Measurements from ENCODE around the gene CYP2W1. TPM values are rescaled to one million over a fixed set of nuclear protein-coding genes. Genes with fewer than 3 reads are reported as not detected.

CYP2W1 gene
- total RNA-seq, 1 donor from 2014 or later, result not detected

GRCh38 chr7:1012004-1012715 lies 29.2 kb downstream of the CYP2W1 start:
- no peaks in the 10 kb centered on the region for H3K9me3 ChIP-seq
- peaks cover 13 to 25% of the 10 kb centered on the region in 2 donors for H3K36me3 ChIP-seq
- H3K4me1 ChIP-seq, result no peaks in the 10 kb centered on the region
- no peak overlapping the region for H3K27ac ChIP-seq
- no peak for DNase-seq (ENCODE audit: low spot score in 2 of 2)
- H3K4me3 ChIP-seq, result no peak overlapping the region
- TF ChIP-seq CTCF (IDR thresholded peaks at IDR 0.05), result no peak
- H3K27me3 ChIP-seq, result no peaks in the 10 kb centered on the region
- intact Hi-C loops (cut with DNase I), result no loop called here

- intact Hi-C loops (cut with DNase I), result no loop called here
- peaks cover 9 to 20% of the 10 kb centered on the region in 2 donors for H3K36me3 ChIP-seq
- no peaks in the 10 kb centered on the region for H3K27me3 ChIP-seq
- H3K4me1 ChIP-seq, result no peaks in the 10 kb centered on the region
- DNase-seq (ENCODE audit: low spot score in 2 of 2), result no peak
- no peak overlapping the region for H3K4me3 ChIP-seq
- H3K27ac ChIP-seq, result no peak overlapping the region
- no peak for TF ChIP-seq CTCF (IDR thresholded peaks at IDR 0.05)
- H3K9me3 ChIP-seq, result no peaks in the 10 kb centered on the region
Observed at GRCh38 chr7:1012716-1013095, 29.7 kb downstream of the CYP2W1 start.

GRCh38 chr7:1013581-1013980 lies 30.6 kb downstream of the CYP2W1 start:
- intact Hi-C loops (cut with DNase I), result no loop called here

GRCh38 chr7:1014681-1015080 lies 31.7 kb downstream of the CYP2W1 start:
- Histone ChIP-seq H3K27me3 (no peaks in the 10 kb centered on the region), H3K4me1 (no peaks in the 10 kb centered on the region), H3K27ac (no peak overlapping the region), H3K9me3 (no peaks in the 10 kb centered on the region), H3K4me3 (no peak overlapping the region), H3K36me3 (peaks cover 3 to 10% of the 10 kb centered on the region in 2 donors)
- intact Hi-C loops (cut with DNase I), result no loop called here
- no peak for DNase-seq (ENCODE audit: low spot score in 2 of 2)
- no peak for TF ChIP-seq CTCF (IDR thresholded peaks at IDR 0.05)

More at GRCh38 chr7:1013581-1013980, 30.6 kb downstream of the CYP2W1 start:
- no peaks in the 10 kb centered on the region for H3K27me3 ChIP-seq
- H3K9me3 ChIP-seq, result no peaks in the 10 kb centered on the region
- peaks cover 9 to 15% of the 10 kb centered on the region in 2 donors for H3K36me3 ChIP-seq
- no peaks in the 10 kb centered on the region for H3K4me1 ChIP-seq
- H3K27ac ChIP-seq, result no peak overlapping the region
- DNase-seq (ENCODE audit: low spot score in 2 of 2), result no peak
- no peak overlapping the region for H3K4me3 ChIP-seq
- TF ChIP-seq CTCF (IDR thresholded peaks at IDR 0.05), result no peak

- H3K27me3 ChIP-seq, result no peaks in the 10 kb centered on the region
- H3K9me3 ChIP-seq, result no peaks in the 10 kb centered on the region
- H3K4me3 ChIP-seq, result no peak overlapping the region
- peaks cover 4 to 5% of the 10 kb centered on the region in 2 donors for H3K36me3 ChIP-seq
- H3K4me1 ChIP-seq, result no peaks in the 10 kb centered on the region
- no peak for DNase-seq (ENCODE audit: low spot score in 2 of 2)
- H3K27ac ChIP-seq, result no peak overlapping the region
- intact Hi-C loops (cut with DNase I), result no loop called here
- no peak for TF ChIP-seq CTCF (IDR thresholded peaks at IDR 0.05)
Observed at GRCh38 chr7:1015196-1016121, 32.5 kb downstream of the CYP2W1 start.

Measured in ascending aorta (tissue), 2 donors.